ENCODE measurements around the gene PRPH.
"Not testable (repeated sequence)": the region's sequence is repeated elsewhere in the genome, so short reads cannot be mapped to it uniquely, and the experiment has no call there.

PRPH gene

GRCh38 chr12:49333778-49334177 is 38.8 kb downstream of the PRPH start:
- not testable (repeated sequence) for DNase-seq (ENCODE audit: low spot score)

- no peak for DNase-seq (ENCODE audit: low spot score)
Measured at GRCh38 chr12:49334226-49334625, 39.3 kb downstream of the PRPH start.

GRCh38 chr12:49334681-49335080 is 39.7 kb downstream of the PRPH start:
- no peak for DNase-seq (ENCODE audit: low spot score)

- DNase-seq (ENCODE audit: low spot score), result no peak
Measured at GRCh38 chr12:49335118-49335954, 40.4 kb downstream of the PRPH start.

- no peak for DNase-seq (ENCODE audit: low spot score)
Measured at GRCh38 chr12:49335955-49336644, 41.2 kb downstream of the PRPH start.

- DNase-seq (ENCODE audit: low spot score), result peak; percentile 60
Measured at GRCh38 chr12:49336645-49337584, 42.0 kb downstream of the PRPH start, which contains the start of gene C1QL4. C1QL4 (minus strand) TSS chr12:49337188; CDS start chr12:49336477, 711 bp downstream.

- no peak for DNase-seq (ENCODE audit: low spot score)
Measured at GRCh38 chr12:49338830-49339463, 44.0 kb downstream of the PRPH start.

GRCh38 chr12:49339464-49339861 is 44.5 kb downstream of the PRPH start:
- no peak for DNase-seq (ENCODE audit: low spot score)

- DNase-seq (ENCODE audit: low spot score), result no peak
Measured at GRCh38 chr12:49340095-49340870, 45.3 kb downstream of the PRPH start.

GRCh38 chr12:49340971-49341776 is 46.2 kb downstream of the PRPH start:
- DNase-seq (ENCODE audit: low spot score), result no peak

GRCh38 chr12:49341777-49342065 is 46.8 kb downstream of the PRPH start:
- no peak for DNase-seq (ENCODE audit: low spot score)

- peak; percentile 84 for DNase-seq (ENCODE audit: low spot score)
Measured at GRCh38 chr12:49342066-49342913, 47.3 kb downstream of the PRPH start.

GRCh38 chr12:49342914-49343731 is 48.2 kb downstream of the PRPH start:
- no peak for DNase-seq (ENCODE audit: low spot score)

- no peak for DNase-seq (ENCODE audit: low spot score)
Measured at GRCh38 chr12:49344486-49345050, 49.6 kb downstream of the PRPH start.

- no peak for DNase-seq (ENCODE audit: low spot score)
Measured at GRCh38 chr12:49345051-49345824, 50.3 kb downstream of the PRPH start.

- no peak for DNase-seq (ENCODE audit: low spot score)
Measured at GRCh38 chr12:49345825-49346658, 51.1 kb downstream of the PRPH start.
